ENCODE results near the gene SERINC3. TPM values are rescaled to one million over a fixed set of nuclear protein-coding genes. Genes with fewer than 3 reads are reported as not detected.
A peak's percentile ranks its signal among the peaks of the same experiment; 100 is the strongest.
"Not testable (repeated sequence)": the region's sequence is repeated elsewhere in the genome, so short reads cannot be mapped to it uniquely, and the experiment has no call there.

The SERINC3 gene
- total and polyA plus RNA-seq, 12 donors = 38.9 to 116 (median 97.4) TPM

DNA sequence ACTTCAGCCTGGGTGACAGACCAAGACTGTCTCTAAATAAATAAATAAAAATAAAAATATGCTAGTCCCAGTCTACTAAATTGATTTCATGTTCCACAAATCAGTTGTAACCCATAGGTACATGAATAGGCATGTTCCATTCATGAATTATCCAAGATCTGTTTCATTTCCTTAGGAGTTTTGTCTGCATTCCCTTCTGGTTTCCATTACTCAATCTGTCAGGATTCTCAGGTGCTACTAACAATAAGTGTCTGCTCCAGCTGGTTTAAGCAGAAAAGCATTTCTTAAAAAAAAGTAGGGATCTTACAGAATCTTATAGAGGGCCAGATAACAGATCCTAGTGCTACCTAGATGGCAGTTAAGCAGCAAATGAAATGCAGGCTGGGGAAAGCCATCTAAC is 44.9 kb upstream of the SERINC3 start:
- no peak for ATAC-seq
- H3K27ac ChIP-seq = no peak overlapping the region
- intact Hi-C loops (cut with DNase I) = no loop called here
- H3K4me1 ChIP-seq = peaks cover 0 to 40% (median 21%) of the 10 kb centered on the region in 9 donors
- no peak for DNase-seq
- no peaks in the 10 kb centered on the region for H3K9me3 ChIP-seq
- no peak overlapping the region for H3K4me3 ChIP-seq
- no peaks in the 10 kb centered on the region for H3K27me3 ChIP-seq
- TF ChIP-seq, protein P1, sequence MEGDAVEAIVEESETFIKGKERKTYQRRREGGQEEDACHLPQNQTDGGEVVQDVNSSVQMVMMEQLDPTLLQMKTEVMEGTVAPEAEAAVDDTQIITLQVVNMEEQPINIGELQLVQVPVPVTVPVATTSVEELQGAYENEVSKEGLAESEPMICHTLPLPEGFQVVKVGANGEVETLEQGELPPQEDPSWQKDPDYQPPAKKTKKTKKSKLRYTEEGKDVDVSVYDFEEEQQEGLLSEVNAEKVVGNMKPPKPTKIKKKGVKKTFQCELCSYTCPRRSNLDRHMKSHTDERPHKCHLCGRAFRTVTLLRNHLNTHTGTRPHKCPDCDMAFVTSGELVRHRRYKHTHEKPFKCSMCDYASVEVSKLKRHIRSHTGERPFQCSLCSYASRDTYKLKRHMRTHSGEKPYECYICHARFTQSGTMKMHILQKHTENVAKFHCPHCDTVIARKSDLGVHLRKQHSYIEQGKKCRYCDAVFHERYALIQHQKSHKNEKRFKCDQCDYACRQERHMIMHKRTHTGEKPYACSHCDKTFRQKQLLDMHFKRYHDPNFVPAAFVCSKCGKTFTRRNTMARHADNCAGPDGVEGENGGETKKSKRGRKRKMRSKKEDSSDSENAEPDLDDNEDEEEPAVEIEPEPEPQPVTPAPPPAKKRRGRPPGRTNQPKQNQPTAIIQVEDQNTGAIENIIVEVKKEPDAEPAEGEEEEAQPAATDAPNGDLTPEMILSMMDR (IDR thresholded peaks at IDR 0.05) = no peak
- H3K36me3 ChIP-seq = no peaks in the 10 kb centered on the region

DNA sequence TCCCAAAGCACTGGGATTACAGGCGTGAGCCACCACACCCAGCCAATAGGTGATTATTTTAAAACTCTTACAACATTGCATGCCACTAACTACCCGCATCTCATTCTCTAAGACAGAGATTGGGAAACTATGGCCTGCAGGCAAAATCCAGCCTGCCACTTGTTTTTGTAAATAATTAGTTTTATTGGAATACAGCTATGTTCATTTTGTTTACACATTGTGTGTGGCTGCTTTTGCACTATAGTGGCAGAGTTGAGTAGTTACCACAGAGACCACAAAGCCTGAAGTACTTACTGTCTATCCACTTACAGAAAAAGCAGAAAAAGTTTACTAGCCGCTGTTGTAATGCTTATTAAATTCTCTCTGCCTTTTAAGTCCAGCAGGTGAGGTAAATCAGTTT is 44.1 kb upstream of the SERINC3 start:
- peaks cover 0 to 33% (median 13%) of the 10 kb centered on the region in 9 donors for H3K4me1 ChIP-seq
- no peaks in the 10 kb centered on the region for H3K9me3 ChIP-seq
- no peaks in the 10 kb centered on the region for H3K36me3 ChIP-seq
- no peak for DNase-seq
- no peak overlapping the region for H3K4me3 ChIP-seq
- H3K27me3 ChIP-seq = no peaks in the 10 kb centered on the region
- no peak overlapping the region for H3K27ac ChIP-seq
- WGBS, 2 donors = 94 to 99% methylated on average over 3 of the region's 3 CpGs
- intact Hi-C loops (cut with DNase I) = no loop called here
- ATAC-seq = no peak
- TF ChIP-seq, protein P1 (IDR thresholded peaks at IDR 0.05) = no peak

DNA sequence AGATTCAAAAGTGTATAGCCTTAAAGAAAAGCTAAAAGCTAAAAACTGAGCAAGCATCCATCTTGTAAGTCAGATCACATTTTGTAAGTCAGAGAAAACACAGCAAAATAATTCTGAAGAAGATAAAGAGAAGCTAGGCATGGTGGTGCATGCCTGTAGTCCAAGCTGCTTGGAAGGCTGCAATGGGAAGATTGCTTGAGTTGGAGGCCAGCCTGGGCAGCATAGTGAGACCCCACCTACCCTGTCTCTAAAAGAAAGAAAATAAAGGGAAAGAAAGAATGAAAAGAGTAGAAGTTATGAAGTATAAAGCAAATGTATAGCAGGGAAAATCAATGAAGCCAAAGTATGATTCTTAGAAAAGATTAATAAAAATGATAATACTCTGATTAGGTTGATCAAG is 40.0 kb upstream of the SERINC3 start:
- Histone ChIP-seq H3K4me3 (no peak overlapping the region), H3K36me3 (no peaks in the 10 kb centered on the region), H3K4me1 (peaks cover 0 to 38% (median 18%) of the 10 kb centered on the region in 9 donors), H3K27me3 (no peaks in the 10 kb centered on the region), H3K9me3 (no peaks in the 10 kb centered on the region), H3K27ac (no peak overlapping the region)
- intact Hi-C loops (cut with DNase I) = no loop called here
- DNase-seq = no peak
- ATAC-seq = no peak
- TF ChIP-seq, protein P1 (IDR thresholded peaks at IDR 0.05) = no peak

DNA sequence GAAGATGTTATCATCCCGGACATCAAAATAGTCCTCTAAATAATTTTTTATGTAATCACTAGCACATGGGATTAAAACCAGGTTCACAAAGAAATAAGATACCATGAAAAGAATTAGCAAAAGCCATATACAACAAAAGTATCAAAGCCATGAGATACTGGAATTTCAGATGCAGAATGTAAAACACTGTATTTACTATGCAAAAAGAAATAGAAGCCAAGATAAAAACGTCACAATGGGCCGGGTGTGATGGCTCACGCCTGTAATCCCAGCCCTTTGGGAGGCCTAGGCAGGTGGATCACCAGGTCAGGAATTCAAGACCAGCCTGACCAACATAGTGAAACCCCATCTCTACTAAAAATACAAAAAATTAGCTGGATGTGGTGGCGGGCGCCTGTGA is 38.9 kb upstream of the SERINC3 start:
- H3K27ac ChIP-seq; H3K9me3 ChIP-seq; ATAC-seq; H3K4me3 ChIP-seq; DNase-seq; intact Hi-C loops (cut with DNase I); H3K36me3 ChIP-seq; H3K27me3 ChIP-seq: not testable (repeated sequence)
- peaks cover 0 to 39% (median 18%) of the 10 kb centered on the region in 9 donors for H3K4me1 ChIP-seq
- 88 to 93% methylated on average over 6 of the region's 6 CpGs for WGBS, 2 donors

DNA sequence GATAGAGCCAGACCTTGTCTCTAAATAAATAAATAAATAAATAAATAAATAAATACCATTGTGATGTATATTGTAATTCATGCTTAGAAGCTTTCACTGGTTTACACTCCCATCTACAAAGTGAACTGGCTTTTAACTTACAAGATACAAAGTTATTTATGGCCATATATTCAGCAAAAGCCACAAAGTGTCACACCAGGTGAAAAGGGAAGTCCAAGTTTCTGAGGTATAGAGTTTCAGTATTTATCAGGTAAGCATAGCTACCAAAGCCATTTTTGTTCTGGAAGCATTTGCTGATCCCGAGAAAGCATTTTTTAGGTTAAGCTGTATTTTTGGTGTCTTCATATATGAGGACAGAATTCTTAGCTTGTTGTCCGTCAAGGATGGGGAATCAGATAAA is 38.4 kb upstream of the SERINC3 start:
- TF ChIP-seq, protein P1 (IDR thresholded peaks at IDR 0.05) = no peak
- intact Hi-C loops (cut with DNase I) = no loop called here
- Histone ChIP-seq H3K4me1 (peaks cover 0 to 45% (median 22%) of the 10 kb centered on the region in 9 donors), H3K27ac (peak overlapping the region in 2 of 10 donors; percentile 27 to 33), H3K27me3 (no peaks in the 10 kb centered on the region), H3K4me3 (no peak overlapping the region), H3K9me3 (no peaks in the 10 kb centered on the region), H3K36me3 (no peaks in the 10 kb centered on the region)
- WGBS, 2 donors = 98 to 100% methylated on average over 2 of the region's 2 CpGs
- no peak for ATAC-seq
- DNase-seq = no peak

Measured in heart right ventricle (tissue), 16 donors.